Embryonic facial prominence (tissue), 1 donor: ENCODE results near the gene EXOC2.

ENCODE experiments used
- DNase-seq: peaks from one replicate; pipeline ENCODE4 v3.0.0-alpha.2; 2016; ENCODE audit errors: extremely low spot score

The EXOC2 gene

GRCh38 chr6:498795-499231 is 194.1 kb downstream of the EXOC2 start:
- no peak for DNase-seq

DNA sequence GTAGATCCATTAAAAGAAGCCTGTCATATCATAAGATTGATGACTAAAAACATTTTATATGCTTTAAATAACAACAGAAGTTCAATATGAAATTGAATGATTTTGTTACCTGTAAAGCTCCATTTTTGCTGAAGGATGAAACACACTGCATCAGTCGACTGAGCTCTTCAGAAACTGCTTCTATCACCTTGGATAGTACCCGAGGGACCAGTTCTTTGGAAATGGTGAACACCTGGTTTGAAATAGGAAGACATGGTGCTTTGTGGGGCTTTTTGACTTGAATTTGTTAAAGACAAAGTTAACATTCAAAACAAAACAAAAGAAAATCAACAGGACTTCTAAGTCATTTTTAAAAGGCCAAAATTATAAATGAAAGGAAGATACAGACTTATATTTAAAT is 195.7 kb downstream of the EXOC2 start:
- no peak for DNase-seq

- DNase-seq = no peak
These were observed 196.3 kb downstream of the EXOC2 start for GRCh38 chr6:496649-497048.

GRCh38 chr6:494394-494793 is 198.5 kb downstream of the EXOC2 start:
- DNase-seq = no peak

- no peak for DNase-seq
These were observed 199.1 kb downstream of the EXOC2 start for GRCh38 chr6:493840-494239.

DNA sequence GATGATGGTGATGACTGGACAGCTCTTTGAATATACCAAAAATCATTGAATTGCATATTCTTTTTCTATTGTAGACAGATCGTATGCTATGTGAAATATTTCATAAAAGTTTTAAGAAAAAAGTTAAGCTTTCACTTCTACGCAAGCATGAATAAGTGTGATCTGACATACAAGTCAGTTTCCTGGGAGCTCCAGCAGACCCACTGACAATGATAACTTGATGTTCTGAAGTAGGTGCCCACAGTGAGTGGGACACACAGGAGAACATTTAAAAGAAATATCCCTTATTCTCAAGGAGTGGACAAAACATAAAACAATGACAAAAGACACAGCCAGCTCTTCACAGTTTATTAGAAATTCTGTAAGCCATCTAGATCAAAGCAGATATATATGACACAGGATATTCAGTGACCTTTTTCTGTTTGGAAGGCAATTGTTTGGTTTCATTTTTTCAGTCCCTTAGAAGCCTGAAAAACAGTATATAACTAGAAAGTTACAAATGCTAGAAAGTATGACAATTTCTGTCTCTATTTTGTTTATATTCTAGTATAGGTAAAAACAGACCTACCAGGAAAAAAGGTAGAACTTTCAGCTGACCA is 200.0 kb downstream of the EXOC2 start:
- DNase-seq = no peak

GRCh38 chr6:492178-492577 is 200.8 kb downstream of the EXOC2 start:
- DNase-seq = no peak

DNA sequence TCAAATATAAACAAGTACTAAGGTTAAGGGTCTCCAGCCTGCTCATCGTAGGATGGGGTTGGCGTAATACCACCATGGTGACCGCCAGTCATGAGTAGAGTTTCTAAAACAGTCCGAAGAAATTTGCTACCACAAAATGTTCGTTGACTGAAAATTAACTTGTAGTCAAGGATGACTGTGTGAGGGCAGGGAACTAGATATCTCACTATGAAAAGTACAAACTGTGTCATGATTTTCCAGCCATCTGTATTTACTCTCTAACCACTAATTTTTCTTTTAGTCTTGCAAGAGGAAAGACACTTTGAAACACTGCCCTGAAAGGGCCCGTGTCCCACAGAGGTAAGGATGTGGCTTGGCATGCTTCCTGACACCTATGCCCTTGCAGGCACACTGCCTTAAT is 201.7 kb downstream of the EXOC2 start:
- DNase-seq = no peak

DNA sequence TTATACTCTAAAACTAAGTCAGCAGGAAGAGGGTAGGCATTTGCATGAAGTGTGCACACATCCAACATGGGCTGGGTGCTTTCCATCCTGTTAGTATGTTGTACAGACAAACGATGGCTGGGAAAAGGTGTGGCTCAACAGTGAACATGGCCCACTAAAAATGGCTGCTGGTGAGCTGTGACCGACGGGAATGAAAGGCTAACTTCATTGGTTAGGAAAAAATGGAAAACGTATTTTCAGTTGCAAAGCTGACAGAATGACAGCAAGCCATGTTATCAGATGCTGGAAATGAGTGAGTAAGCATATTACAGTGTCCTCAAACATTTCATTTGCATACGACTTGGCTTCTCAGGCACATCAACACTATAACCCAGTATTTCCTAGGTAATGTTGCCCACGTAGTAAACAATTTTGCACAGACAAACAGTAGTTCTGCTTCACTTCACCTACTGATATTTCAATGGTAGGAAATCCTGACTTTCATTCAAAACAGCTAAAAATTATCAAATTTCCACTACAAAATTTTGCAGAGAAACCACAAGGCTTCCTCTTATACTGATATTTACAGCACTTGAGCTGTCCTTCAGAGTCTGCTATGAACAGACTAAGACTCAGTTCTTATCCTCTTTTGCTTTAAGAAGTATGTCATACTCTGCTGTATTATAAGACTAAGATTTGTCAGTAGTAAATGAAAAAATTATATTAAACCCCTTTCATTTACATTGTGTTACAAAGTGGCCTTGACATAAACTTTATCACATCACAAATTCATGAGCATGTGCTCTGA is 202.5 kb downstream of the EXOC2 start:
- no peak for DNase-seq

GRCh38 chr6:489762-490161 is 203.2 kb downstream of the EXOC2 start:
- DNase-seq = no peak

DNA sequence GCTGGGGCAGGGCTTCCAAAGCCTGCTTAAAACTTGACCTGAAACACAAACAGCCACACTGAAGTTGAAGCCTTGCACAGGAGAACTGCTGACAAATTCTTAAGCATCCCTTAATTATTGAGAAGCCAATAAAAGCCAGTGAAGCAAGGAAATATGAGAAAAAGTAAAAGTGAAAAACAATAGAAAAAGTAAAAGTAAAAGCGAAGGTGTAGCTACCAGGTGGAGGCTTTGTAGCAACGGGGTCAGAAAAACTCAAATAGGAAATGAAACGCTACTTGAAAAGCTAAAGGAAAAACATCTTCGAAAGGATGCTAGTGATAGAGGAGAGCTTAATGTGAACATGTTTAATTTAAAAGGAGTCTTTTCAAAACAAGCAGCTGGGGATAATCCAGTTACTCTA is 203.9 kb downstream of the EXOC2 start:
- DNase-seq = no peak

GRCh38 chr6:487956-488355 is 205.0 kb downstream of the EXOC2 start:
- DNase-seq = no peak

- DNase-seq = no peak
These were observed 207.2 kb downstream of the EXOC2 start for GRCh38 chr6:485655-486170.

GRCh38 chr6:484746-485145 is 208.2 kb downstream of the EXOC2 start:
- no peak for DNase-seq

DNA sequence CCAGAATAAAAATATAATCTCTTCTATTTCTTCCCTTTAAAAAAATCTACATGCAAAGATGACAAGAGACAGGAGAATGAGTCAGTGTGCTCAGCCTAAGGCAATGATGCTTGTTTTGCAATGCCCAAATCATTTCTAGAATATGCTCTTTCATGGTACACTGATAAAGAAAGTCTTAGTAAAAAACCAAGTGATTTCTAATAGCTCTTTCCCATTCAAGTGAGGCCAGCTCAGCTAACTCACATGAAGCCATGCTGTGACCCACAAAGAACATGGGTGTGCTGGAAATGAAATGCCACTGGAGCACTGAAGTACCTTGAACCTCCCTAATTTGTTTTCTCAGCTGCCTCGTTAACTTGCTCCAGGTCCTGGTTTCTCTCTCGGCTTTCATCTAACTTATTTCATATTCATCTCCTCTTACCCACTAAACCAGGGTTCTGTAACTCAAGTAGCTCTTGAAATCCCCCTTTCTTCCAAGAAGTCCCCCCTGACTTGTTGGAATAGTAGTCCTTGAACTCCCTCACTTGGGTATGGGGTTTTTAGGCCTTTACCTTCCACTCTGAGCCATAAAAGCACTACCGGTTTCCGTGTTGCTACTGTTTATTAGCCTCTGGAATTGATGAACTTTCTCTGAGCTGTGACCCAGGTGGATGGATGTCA is 208.7 kb downstream of the EXOC2 start:
- DNase-seq = no peak

GRCh38 chr6:475314-475713 is 217.6 kb downstream of the EXOC2 start:
- no peak for DNase-seq

GRCh38 chr6:474453-475185 is 218.3 kb downstream of the EXOC2 start:
- no peak for DNase-seq

- DNase-seq = no peak
These were observed 219.0 kb downstream of the EXOC2 start for GRCh38 chr6:473768-474452.

DNA sequence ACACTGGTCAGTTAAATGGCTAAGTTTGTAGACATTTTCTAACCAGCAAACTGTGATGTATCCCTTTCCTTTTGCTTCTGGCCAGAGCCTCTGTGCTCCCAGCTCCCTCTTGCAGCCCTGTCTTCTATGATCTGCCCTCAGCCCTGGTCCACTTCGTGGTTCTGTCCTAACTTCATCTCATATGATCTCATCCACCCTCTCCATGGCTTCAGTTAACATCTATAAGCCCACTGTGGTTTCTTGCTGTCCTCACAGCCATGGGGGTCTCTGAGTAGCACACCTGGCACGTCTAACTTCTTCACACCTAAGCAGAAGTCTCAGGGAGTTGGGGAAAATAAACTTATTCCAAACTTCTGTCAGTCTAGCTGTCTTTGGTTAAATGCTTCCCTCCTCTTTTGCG is 219.6 kb downstream of the EXOC2 start:
- no peak for DNase-seq

- no peak for DNase-seq
These were observed 222.0 kb downstream of the EXOC2 start for GRCh38 chr6:470901-471448.
